HEK293T (cell line): ENCODE measurements around the gene WBP1L.

Experiments
- BHLHE40 ChIP-seq: fragments of 450-650 bp; IDR thresholded peaks from 2 replicates; pipeline ENCODE4 v1.6.1; 2016; ENCODE audit warnings: mild to moderate bottlenecking, moderate library complexity, borderline replicate concordance
- ELF4 ChIP-seq: fragments of 450-650 bp; IDR thresholded peaks from 2 replicates; pipeline ENCODE4 v1.6.1; 2017; ENCODE audit warnings: antibody characterized with exemption
- FOXA1 ChIP-seq: fragments of 450-650 bp; IDR thresholded peaks from 2 replicates; pipeline ENCODE4 v1.6.1; 2016; ENCODE audit warnings: mild to moderate bottlenecking
- FOXK2 ChIP-seq: fragments of 450-650 bp; IDR thresholded peaks from 2 replicates; pipeline ENCODE4 v1.6.1; 2016; ENCODE audit warnings: mild to moderate bottlenecking
- NFRKB ChIP-seq: fragments of 450-650 bp; IDR thresholded peaks from 2 replicates; pipeline ENCODE4 v1.6.1; 2016; ENCODE audit warnings: mild to moderate bottlenecking, moderate library complexity
- SP1 ChIP-seq: fragments of 450-650 bp; IDR thresholded peaks from 2 replicates; pipeline ENCODE4 v1.6.1; 2017

- TF ChIP-seq BHLHE40 (no peak), SP1 (no peak), FOXK2 (no peak), FOXA1 (no peak), NFRKB (no peak), ELF4 (no peak)
Measured at GRCh38 chr10:102752934-102753664, 9.4 kb downstream of the WBP1L start.
